Tibial nerve (tissue), 4 donors: ENCODE data around the gene ERCC1.

Experiments used
- CTCF ChIP-seq, 5 experiments: fragments of 200-600 bp in 3 of 5; fragments of 450-650 bp in 2 of 5; sonication (generic) in 3 of 5; IDR thresholded peaks; one replicate each; pipeline ENCODE4 v1.5.1; 2016 to 2019; ENCODE audit warnings: antibody characterized with exemption in 5 of 5, mild to moderate bottlenecking in 3 of 5, moderate library complexity in 2 of 5
- EP300 ChIP-seq, 2 donors: sonication (generic); formaldehyde crosslinking; IDR thresholded peaks; one replicate each; pipeline ENCODE4 v1.6.1; 2017; ENCODE audit warnings: antibody characterized with exemption in 2 of 2, mild to moderate bottlenecking in 1 of 2
- POLR2A ChIP-seq, 2 donors: fragments of 450-650 bp; IDR thresholded peaks; one replicate each; pipeline ENCODE4 v1.6.1; 2017; ENCODE audit warnings: antibody characterized with exemption in 2 of 2, mild to moderate bottlenecking in 2 of 2, moderate library complexity in 2 of 2

GRCh38 chr19:45404557-45405434, 18.9 kb downstream of the ERCC1 start, which contains the start of gene PPP1R13L:
- no peak for TF ChIP-seq CTCF (IDR thresholded peaks at IDR 0.05)
- TF ChIP-seq EP300 (IDR thresholded peaks at IDR 0.05) = no peak
- TF ChIP-seq POLR2A (IDR thresholded peaks at IDR 0.05) = no peak
